ENCODE data around the gene AKR1A1. TPM values are rescaled to one million over a fixed set of nuclear protein-coding genes. Genes with fewer than 3 reads are reported as not detected.

Gene AKR1A1
- total RNA-seq, 1 donor from 2014 or later = 214 TPM

DNA sequence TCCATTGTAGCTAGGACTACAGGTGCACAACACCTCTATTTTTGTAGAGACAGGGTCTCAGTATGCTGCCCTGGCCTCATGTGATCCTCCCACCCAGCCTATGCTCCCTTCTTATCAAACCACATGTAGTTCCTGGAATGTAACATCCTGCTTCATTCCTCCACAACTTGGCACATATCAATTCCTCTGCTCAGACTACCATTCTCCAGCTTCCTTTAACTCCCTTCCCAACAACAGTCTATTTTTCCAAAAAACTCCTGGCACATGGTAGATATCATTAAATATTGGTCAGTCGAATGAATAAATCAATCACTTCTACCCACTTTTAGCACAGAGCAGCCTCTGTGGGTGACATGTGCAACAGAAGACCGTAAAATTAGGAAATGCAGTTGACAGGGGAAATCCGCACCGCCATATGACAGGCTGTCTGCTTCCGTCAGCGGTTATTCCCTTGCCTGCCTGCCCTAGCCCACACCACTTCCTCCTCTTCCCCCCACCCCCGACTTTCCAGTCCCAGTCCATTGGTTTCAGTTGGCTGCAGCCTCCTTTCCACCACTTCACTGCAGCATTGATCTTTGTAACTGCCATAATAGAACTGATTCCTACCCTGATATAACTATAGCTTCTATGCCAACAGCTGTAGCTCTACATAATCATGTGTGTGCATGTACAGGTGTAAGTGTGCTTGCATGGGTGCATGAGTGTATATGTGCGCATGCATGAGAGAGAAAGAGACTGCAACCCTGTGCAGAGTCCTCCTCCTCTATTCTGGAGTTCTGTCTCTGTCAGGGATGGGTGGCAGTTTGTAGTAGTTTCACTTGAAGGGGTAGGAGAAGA lies 6.8 kb upstream of the AKR1A1 start:
- no peak overlapping the region for H3K4me3 Mint-ChIP-seq (ENCODE audit: low read depth)
- TF ChIP-seq, protein P1, sequence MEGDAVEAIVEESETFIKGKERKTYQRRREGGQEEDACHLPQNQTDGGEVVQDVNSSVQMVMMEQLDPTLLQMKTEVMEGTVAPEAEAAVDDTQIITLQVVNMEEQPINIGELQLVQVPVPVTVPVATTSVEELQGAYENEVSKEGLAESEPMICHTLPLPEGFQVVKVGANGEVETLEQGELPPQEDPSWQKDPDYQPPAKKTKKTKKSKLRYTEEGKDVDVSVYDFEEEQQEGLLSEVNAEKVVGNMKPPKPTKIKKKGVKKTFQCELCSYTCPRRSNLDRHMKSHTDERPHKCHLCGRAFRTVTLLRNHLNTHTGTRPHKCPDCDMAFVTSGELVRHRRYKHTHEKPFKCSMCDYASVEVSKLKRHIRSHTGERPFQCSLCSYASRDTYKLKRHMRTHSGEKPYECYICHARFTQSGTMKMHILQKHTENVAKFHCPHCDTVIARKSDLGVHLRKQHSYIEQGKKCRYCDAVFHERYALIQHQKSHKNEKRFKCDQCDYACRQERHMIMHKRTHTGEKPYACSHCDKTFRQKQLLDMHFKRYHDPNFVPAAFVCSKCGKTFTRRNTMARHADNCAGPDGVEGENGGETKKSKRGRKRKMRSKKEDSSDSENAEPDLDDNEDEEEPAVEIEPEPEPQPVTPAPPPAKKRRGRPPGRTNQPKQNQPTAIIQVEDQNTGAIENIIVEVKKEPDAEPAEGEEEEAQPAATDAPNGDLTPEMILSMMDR (IDR thresholded peaks at IDR 0.05; ENCODE audit: unreplicated experiment) = no peak
- H3K36me3 Mint-ChIP-seq (ENCODE audit: insufficient read depth) = no peaks in the 10 kb centered on the region
- no peak overlapping the region for H3K27ac Mint-ChIP-seq
- H3K9me3 Mint-ChIP-seq (ENCODE audit: low read depth) = no peaks in the 10 kb centered on the region
- H3K27me3 Mint-ChIP-seq = peaks cover 9% of the 10 kb centered on the region
- no peak for DNase-seq (ENCODE audit: low spot score, unreplicated experiment)
- H3K4me1 Mint-ChIP-seq (ENCODE audit: low read depth) = peaks cover 8% of the 10 kb centered on the region

DNA sequence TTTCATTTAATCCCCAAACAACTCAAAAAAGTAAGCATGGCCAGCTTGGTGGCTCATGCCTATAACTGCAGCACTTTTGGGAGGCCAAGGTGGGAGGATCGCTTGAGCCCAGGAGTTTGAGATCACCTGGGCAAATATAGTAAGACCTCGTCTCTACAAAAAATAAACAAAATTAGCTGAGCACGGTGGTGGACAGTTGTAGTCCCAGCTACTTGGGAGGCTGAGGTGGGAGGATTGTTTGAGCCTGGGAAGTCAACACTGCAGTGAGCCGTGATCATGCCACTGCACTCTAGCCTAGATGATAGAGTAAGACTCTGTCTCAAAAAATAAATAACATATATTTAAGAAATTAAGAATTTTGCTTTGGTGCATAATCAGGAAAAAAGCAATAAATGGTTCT lies 6.1 kb upstream of the AKR1A1 start:
- no peaks in the 10 kb centered on the region for H3K9me3 Mint-ChIP-seq (ENCODE audit: low read depth)

DNA sequence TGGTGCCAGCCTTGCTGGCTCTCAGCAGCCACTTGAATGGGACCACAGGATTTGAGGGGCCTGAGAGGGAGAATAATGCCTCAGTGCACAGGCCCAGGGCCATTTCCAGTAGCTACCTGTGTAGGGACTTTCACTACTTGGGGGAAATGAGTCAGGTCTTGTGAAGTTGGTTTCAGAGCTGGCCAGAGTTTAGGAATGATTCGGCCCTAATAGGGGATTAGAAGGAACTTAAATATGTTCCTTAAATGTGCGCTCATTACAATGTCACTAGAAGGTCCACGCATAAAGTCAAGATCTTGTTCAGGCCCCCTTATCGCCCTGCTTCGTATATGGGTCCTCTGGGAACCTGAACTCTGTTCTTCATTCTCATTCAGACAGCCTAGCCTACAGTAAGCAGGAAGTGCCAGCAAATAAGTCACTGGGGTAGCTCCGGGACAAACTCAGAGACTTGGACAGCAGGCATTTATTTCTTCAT lies 5.6 kb upstream of the AKR1A1 start:
- TF ChIP-seq, protein P1 (IDR thresholded peaks at IDR 0.05; ENCODE audit: unreplicated experiment) = no peak
- peak overlapping the region; percentile 84 for H3K27ac Mint-ChIP-seq
- peaks cover 9% of the 10 kb centered on the region for H3K27me3 Mint-ChIP-seq
- DNase-seq (ENCODE audit: low spot score, unreplicated experiment) = no peak
- H3K36me3 Mint-ChIP-seq (ENCODE audit: insufficient read depth) = no peaks in the 10 kb centered on the region
- no peak overlapping the region for H3K4me3 Mint-ChIP-seq (ENCODE audit: low read depth)
- H3K4me1 Mint-ChIP-seq (ENCODE audit: low read depth) = peaks cover 8% of the 10 kb centered on the region
- H3K9me3 Mint-ChIP-seq (ENCODE audit: low read depth) = no peaks in the 10 kb centered on the region

More for the DNA sequence above, 6.1 kb upstream of the AKR1A1 start:
- Mint-ChIP-seq H3K4me3 (ENCODE audit: low read depth) (no peak overlapping the region), H3K27me3 (peaks cover 9% of the 10 kb centered on the region), H3K4me1 (ENCODE audit: low read depth) (peaks cover 8% of the 10 kb centered on the region), H3K36me3 (ENCODE audit: insufficient read depth) (no peaks in the 10 kb centered on the region), H3K27ac (no peak overlapping the region)
- TF ChIP-seq, protein P1 (IDR thresholded peaks at IDR 0.05; ENCODE audit: unreplicated experiment) = no peak
- DNase-seq (ENCODE audit: low spot score, unreplicated experiment) = no peak

DNA sequence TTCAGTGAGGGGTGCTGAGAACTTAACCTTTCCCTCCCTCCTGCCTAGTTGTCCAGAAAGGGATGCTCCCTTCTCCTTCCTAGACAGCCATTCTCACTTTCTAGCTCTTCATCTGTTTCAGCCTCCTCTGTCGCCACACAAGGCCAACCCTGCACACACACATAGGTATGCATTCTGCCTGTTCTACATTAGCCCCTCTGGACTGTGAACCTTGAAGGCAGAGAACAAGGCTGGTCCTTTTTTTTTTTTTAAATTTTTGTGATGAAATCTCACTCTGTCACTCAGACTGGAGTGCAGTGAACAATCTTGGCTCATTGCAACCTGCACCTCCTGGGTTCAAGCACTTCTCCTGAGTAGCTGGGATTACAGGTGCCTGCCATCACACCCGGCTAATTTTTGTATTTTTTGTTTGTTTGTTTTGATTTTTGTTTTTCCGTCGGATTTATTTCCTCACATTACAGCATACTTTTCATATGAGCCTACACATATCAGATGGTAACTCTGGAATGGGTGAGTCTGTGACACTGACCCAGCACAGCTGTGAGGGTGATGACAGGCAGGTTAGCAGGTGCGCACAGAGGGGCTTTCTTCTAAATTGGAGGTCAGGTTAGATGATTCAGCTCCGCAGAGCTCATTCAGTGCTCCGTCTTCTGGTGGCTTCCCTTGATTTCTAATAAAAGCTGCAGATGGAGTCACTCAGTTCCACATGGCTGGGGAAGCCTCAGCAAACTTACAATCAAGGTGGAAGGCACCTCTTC lies 4.9 kb upstream of the AKR1A1 start:
- peaks cover 9% of the 10 kb centered on the region for H3K27me3 Mint-ChIP-seq
- H3K4me3 Mint-ChIP-seq (ENCODE audit: low read depth) = no peak overlapping the region
- peaks cover 8% of the 10 kb centered on the region for H3K4me1 Mint-ChIP-seq (ENCODE audit: low read depth)
- no peaks in the 10 kb centered on the region for H3K36me3 Mint-ChIP-seq (ENCODE audit: insufficient read depth)
- H3K9me3 Mint-ChIP-seq (ENCODE audit: low read depth) = no peaks in the 10 kb centered on the region
- TF ChIP-seq, protein P1 (IDR thresholded peaks at IDR 0.05; ENCODE audit: unreplicated experiment) = no peak
- no peak overlapping the region for H3K27ac Mint-ChIP-seq
- no peak for DNase-seq (ENCODE audit: low spot score, unreplicated experiment)

DNA sequence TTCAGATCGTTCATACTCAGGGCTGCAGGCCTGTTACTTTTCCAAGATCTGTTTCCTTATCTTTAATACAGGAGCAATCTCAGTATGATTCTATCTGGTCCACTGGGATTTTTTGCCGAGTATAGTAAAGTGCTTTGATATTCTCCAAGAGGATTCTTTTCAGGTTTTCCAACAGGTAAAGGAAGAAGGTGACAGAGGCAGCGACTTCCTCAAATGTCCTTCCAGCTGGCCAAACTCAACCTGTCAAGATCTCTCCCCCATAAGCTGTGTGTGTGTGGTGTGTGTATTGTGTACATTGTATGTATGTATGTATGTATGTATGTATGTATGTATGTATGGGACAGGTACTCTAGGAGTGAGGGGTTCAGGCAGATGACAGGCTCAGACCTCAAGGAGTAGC lies 1.1 kb downstream of the AKR1A1 start:
- peak overlapping the region; percentile 98 for H3K4me3 Mint-ChIP-seq (ENCODE audit: low read depth)
- no peaks in the 10 kb centered on the region for H3K9me3 Mint-ChIP-seq (ENCODE audit: low read depth)
- H3K27me3 Mint-ChIP-seq = peaks cover 2% of the 10 kb centered on the region
- H3K36me3 Mint-ChIP-seq (ENCODE audit: insufficient read depth) = peaks cover 10% of the 10 kb centered on the region
- peaks cover 12% of the 10 kb centered on the region for H3K4me1 Mint-ChIP-seq (ENCODE audit: low read depth)
- peak overlapping the region; percentile 93 for H3K27ac Mint-ChIP-seq
- TF ChIP-seq, protein P1 (IDR thresholded peaks at IDR 0.05; ENCODE audit: unreplicated experiment) = no peak
- DNase-seq (ENCODE audit: low spot score, unreplicated experiment) = no peak
